Colonic mucosa (tissue), 4 donors: Measurements from ENCODE around the gene ARMH3. TPM values are rescaled to one million over a fixed set of nuclear protein-coding genes. Genes with fewer than 3 reads are reported as not detected.

Experiments
- DNase-seq: peaks from one replicate; pipeline ENCODE4 v3.0.0-alpha.2; 2020
- H3K27ac ChIP-seq: fragments of 200-600 bp; one replicate; pipeline ENCODE4 v1.8.0; 2021
- H3K27me3 ChIP-seq: fragments of 200-600 bp; one replicate; pipeline ENCODE4 v1.8.0; 2021
- H3K36me3 ChIP-seq: fragments of 200-600 bp; one replicate; pipeline ENCODE4 v1.8.0; 2021
- H3K4me1 ChIP-seq: fragments of 200-600 bp; one replicate; pipeline ENCODE4 v1.8.0; 2021; ENCODE audit warnings: mild to moderate bottlenecking
- H3K4me3 ChIP-seq: fragments of 200-600 bp; one replicate; pipeline ENCODE4 v1.8.0; 2021
- H3K9ac ChIP-seq, 2 donors: one replicate each; pipeline ENCODE4 v1.7.0; 2013; ENCODE audit warnings: control low read depth in 2 of 2, low read depth in 2 of 2, low read length in 2 of 2
- H3K9me3 ChIP-seq: fragments of 200-600 bp; one replicate; pipeline ENCODE4 v1.8.0; 2021
- intact Hi-C: fragments of 100-400 bp; cut with DNase I; formaldehyde crosslinking; loops from one replicate; pipeline ENCODE4 v1.14.1; 2022
- total RNA-seq, 2 donors: library from RNA; stranded (reverse); fragmentation: NEBNext Ultra II Directional in 1 of 2; extraction: Animal tissue kit (Norgen Biotek cat#: 25700) in 1 of 2; gene quantifications; one replicate each; pipeline ENCODE4 v1.2.1, GENCODE V29; 2021
- TF ChIP-seq, protein P1 (sequence below): fragments of 200-600 bp; IDR thresholded peaks from one replicate; pipeline ENCODE4 v1.8.0; 2022; ENCODE audit warnings: antibody characterized with exemption, mild to moderate bottlenecking
- donor health status: healthy.
- donor health status: DM: no; HTN: no; CAD: no.
- donor health status: DM: no; HTN: no; CAD: no.

The ARMH3 gene
- total RNA-seq, 2 donors from 2014 or later, result 25.1 to 31.3 TPM

DNA sequence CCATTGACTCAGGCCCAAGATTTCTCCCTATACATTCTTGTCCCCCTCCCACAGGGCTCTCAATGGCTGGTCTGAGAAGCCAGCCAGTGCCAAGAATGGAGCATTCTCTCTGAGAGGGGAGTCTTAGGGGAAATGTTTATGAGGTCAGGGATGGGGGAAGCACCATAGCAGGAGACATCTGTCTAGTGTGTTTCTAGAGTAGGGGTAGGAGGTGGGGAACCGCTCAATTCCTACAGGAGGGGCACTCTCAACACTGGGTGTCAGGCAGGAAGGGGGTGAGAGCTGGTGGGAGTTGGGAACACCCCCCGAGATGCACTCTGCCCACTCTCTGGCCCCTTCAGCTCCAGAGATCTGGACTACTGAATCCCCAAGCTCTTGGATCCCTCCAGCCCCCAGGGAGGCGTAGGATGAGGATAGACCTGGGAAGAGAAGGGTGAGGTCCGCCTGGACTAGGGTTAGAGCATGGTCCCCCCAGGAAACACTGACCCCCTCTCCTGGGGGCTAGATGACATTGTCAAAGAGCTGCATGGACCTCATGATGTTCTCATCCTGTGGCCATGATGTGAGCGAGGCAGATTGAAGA lies 229.0 kb downstream of the ARMH3 start:
- H3K4me3 ChIP-seq, result no peak overlapping the region

DNA sequence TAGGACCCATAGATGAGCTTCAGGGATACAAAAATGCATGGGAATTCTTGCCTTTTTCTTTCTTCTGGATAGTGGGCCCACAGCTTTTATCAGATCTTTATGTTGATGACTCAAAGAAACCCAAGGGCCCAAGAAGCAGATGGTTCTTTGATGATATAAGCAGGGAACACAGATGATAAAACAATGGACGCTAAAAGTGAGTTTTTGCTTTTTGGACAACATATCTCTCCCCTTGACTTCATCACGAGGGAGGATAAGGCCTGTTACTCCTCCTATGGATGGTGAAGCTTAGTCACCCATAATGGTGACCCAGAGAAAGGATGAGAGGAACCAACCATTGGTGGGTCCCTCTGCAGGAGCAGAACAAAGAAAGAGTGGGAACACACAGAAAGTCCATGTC lies 231.2 kb downstream of the ARMH3 start:
- no peaks in the 10 kb centered on the region for H3K27me3 ChIP-seq
- no peak overlapping the region for H3K27ac ChIP-seq
- H3K36me3 ChIP-seq, result no peaks in the 10 kb centered on the region
- TF ChIP-seq, protein P1, sequence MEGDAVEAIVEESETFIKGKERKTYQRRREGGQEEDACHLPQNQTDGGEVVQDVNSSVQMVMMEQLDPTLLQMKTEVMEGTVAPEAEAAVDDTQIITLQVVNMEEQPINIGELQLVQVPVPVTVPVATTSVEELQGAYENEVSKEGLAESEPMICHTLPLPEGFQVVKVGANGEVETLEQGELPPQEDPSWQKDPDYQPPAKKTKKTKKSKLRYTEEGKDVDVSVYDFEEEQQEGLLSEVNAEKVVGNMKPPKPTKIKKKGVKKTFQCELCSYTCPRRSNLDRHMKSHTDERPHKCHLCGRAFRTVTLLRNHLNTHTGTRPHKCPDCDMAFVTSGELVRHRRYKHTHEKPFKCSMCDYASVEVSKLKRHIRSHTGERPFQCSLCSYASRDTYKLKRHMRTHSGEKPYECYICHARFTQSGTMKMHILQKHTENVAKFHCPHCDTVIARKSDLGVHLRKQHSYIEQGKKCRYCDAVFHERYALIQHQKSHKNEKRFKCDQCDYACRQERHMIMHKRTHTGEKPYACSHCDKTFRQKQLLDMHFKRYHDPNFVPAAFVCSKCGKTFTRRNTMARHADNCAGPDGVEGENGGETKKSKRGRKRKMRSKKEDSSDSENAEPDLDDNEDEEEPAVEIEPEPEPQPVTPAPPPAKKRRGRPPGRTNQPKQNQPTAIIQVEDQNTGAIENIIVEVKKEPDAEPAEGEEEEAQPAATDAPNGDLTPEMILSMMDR, result no peak
- intact Hi-C loops, result no loop called here
- no peak for DNase-seq
- H3K9ac ChIP-seq, result no peak overlapping the region
- H3K4me1 ChIP-seq, result no peaks in the 10 kb centered on the region
- no peak overlapping the region for H3K4me3 ChIP-seq
- no peaks in the 10 kb centered on the region for H3K9me3 ChIP-seq

More for the DNA sequence above, 229.0 kb downstream of the ARMH3 start:
- H3K9me3 ChIP-seq, result no peaks in the 10 kb centered on the region
- H3K9ac ChIP-seq, result no peak overlapping the region
- peaks cover 7% of the 10 kb centered on the region for H3K4me1 ChIP-seq
- intact Hi-C loops, result no loop called here
- no peaks in the 10 kb centered on the region for H3K36me3 ChIP-seq
- TF ChIP-seq, protein P1, result no peak
- no peak overlapping the region for H3K27ac ChIP-seq
- DNase-seq, result no peak
- H3K27me3 ChIP-seq, result no peaks in the 10 kb centered on the region

DNA sequence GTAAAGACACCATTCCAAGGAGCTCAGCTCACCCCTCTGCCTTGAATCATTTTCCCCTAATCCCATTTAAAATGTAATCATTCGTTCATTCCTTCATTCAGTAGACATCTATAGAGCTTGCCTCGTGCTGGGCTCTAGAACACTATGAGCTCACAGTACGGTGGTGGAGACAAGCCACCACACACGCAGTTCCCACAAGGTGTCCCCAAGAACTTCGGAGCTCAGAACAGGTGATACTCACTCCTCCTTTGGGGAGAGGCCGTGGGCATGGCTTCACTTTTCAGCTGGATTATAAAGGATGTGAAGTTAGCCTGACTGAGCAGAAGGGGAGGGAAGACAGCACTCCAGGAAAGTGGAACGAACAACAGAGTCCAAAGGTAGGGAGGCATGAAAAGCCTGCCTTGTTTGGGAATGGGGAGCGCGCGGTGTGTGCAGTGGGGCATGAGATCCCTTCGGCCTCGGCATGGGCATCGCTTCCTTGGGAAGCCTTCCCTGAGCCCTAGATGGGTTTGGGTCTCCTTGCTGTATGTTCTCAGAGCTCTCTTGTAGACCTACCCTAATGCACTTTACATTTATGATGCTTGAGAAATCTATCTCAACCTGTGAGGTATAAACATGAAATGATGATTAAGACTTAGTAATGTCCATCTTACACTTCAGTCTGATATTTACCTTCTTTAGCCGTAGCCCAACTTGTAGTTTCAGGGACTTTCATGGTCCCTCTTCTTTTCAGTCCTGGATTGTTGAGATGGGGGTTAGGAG lies 236.9 kb downstream of the ARMH3 start:
- Histone ChIP-seq H3K4me1 (peaks cover 7% of the 10 kb centered on the region), H3K4me3 (peak overlapping the region; percentile 31), H3K27ac (peak overlapping the region; percentile 98), H3K9ac (peak overlapping the region; percentile 58 to 90), H3K36me3 (no peaks in the 10 kb centered on the region), H3K9me3 (no peaks in the 10 kb centered on the region), H3K27me3 (no peaks in the 10 kb centered on the region)
- TF ChIP-seq, protein P1, result no peak
- intact Hi-C loops, result no loop called here
- peak; percentile 53 for DNase-seq

DNA sequence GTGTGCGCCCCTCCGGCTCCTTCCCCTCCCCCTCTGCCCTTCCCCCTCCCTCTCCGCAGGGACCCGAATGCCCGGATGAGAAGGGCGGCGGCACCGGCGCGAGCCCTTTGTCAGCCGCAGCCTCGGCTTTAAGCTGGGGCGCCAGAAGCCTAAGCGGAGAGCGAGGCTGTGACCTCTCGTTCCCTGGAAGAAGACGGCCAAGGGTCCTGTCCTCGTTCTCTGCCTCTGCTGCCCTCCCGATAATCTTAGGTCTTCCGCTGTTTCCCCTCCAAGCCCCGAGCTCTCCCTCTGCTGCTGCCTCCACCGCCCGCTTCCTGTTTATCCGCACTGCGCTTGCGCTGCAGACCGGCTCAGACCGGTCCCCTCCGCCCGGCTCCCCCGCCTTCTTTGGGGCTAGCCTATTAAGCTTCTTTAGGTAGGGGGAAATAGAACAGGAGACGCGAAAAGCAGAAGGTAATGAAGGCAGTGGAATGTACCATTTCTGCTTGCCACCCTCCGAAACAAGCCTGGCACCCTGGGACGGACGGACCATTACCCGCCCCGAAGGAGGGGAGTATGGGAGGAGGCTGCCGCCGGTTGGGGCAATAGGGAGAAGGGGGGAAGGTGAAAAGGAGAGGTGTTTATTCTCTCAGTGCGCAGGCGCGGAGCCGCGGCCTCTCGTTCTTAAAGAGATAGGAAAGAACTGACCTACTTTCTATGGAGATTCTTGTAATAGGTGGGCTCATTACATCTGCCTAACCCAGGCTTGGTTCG lies 237.7 kb downstream of the ARMH3 start, which contains the start of gene OGA:
Gene OGA, minus strand, starts transcription at position 326 of the 753 bp plus-strand sequence. CDS start 422 bp downstream, outside the sequence.
- H3K9me3 ChIP-seq, result no peaks in the 10 kb centered on the region
- H3K27ac ChIP-seq, result peak within 1 kb of the TSS; percentile 98
- TF ChIP-seq, protein P1, result no peak
- peak within 1 kb of the TSS; percentile 98 for H3K4me3 ChIP-seq
- intact Hi-C loops, result no loop called here
- no peaks in the 10 kb centered on the region for H3K36me3 ChIP-seq
- H3K27me3 ChIP-seq, result no peaks in the 10 kb centered on the region
- DNase-seq, result peak; percentile 99
- peaks cover 7% of the 10 kb centered on the region for H3K4me1 ChIP-seq
- H3K9ac ChIP-seq, result peak within 1 kb of the TSS; percentile 88 to 99

DNA sequence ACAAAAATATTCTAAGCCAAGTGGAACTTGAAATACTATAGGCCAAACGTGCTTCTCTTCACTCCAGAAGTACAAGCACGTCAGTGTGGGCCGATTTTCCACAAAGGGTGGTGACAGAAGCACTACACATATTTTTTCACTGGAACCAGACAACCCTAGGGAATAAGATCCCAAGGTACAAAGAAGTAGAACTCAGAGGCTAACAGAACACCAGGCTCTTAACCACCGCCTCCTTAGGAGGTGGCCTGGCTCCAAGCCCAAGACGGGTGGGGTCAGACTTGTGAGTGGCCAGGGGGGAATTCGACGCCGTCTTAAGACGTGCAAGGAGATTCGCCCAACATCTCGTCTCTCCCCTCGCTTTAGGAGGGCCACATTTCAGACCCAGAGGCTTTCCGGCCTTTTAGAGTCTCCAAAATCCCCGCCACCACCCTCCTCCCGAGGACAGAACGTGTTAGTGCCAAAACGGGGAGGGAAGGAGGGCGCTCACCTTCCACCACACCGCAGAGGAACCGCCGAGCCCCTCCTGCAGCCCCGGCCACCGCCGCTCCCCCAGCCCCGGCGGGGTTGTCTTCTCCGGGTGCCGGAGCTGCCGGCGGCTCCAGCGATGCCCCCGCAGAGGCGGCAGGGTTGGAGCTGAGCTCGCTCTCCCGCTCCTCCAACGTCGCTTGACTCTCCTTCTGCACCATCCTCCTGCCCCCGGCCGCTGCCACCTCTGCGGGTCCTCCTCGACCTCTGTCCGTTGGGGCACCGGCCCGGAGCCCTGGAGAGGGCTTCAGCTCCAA lies 238.4 kb downstream of the ARMH3 start:
- Histone ChIP-seq H3K9me3 (no peaks in the 10 kb centered on the region), H3K27me3 (no peaks in the 10 kb centered on the region), H3K4me3 (peak overlapping the region; percentile 98), H3K4me1 (peaks cover 7% of the 10 kb centered on the region), H3K27ac (peak overlapping the region; percentile 98), H3K9ac (peak overlapping the region; percentile 88 to 99), H3K36me3 (no peaks in the 10 kb centered on the region)
- TF ChIP-seq, protein P1, result no peak
- intact Hi-C loops, result no loop called here
- peak; percentile 95 for DNase-seq
